Activated CD8-positive, alpha-beta T cell treated with anti-CD3 and anti-CD28 coated beads for 36 hours (primary cell): Measurements from ENCODE around the gene RAB25. TPM values are rescaled to one million over a fixed set of nuclear protein-coding genes. Genes with fewer than 3 reads are reported as not detected.
"Not testable (repeated sequence)": the region's sequence is repeated elsewhere in the genome, so short reads cannot be mapped to it uniquely, and the experiment has no call there.

Source experiments
- ATAC-seq: fragments of 200-7000 bp; cut with Tn5 transposase; one replicate; pipeline ENCODE4 v1.10.0; 2021; ENCODE audit warnings: mild to moderate bottlenecking, moderate library complexity
- CTCF ChIA-PET: fragments of 350-600 bp; sonication (Branson Sonifier 250); formaldehyde crosslinking; loops from one replicate; lab custom pipeline; 2021; ENCODE audit warnings: antibody characterized with exemption; lab: Charles Lee
- POLR2A ChIA-PET: fragments of 350-600 bp; sonication (Branson Sonifier 250); formaldehyde crosslinking; loops from one replicate; lab custom pipeline; 2021; ENCODE audit warnings: antibody characterized with exemption; lab: Charles Lee
- DNase-seq: peaks from one replicate; pipeline ENCODE4 v3.0.0-alpha.2; 2020
- H3K27ac Mint-ChIP-seq: one replicate; pipeline ENCODE4 v1.8.0; 2021; ENCODE audit warnings: mild to moderate bottlenecking, mixed read lengths
- H3K27me3 Mint-ChIP-seq: one replicate; pipeline ENCODE4 v1.8.0; 2021; ENCODE audit warnings: mixed read lengths
- H3K36me3 Mint-ChIP-seq: one replicate; pipeline ENCODE4 v1.8.0; 2021; ENCODE audit warnings: low read depth, mixed read lengths
- H3K4me1 Mint-ChIP-seq: one replicate; pipeline ENCODE4 v1.8.0; 2021; ENCODE audit warnings: low read depth, mixed read lengths
- H3K4me3 Mint-ChIP-seq: one replicate; pipeline ENCODE4 v1.8.0; 2021; ENCODE audit warnings: mild to moderate bottlenecking, moderate library complexity, mixed read lengths
- H3K9me3 Mint-ChIP-seq: one replicate; pipeline ENCODE4 v1.8.0; 2021; ENCODE audit warnings: mixed read lengths
- intact Hi-C: fragments of 100-400 bp; cut with micrococcal nuclease; formaldehyde crosslinking; loops from one replicate; pipeline ENCODE4 v1.10.0; 2022
- total RNA-seq, 2 experiments: library from RNA; stranded (reverse); gene quantifications; one replicate each; pipeline ENCODE4 v1.2.3, GENCODE V29; 2021
- TF ChIP-seq, protein P1 (sequence below): fragments of 200-600 bp; IDR thresholded peaks from one replicate; pipeline ENCODE4 v1.8.0; 2022; ENCODE audit warnings: antibody characterized with exemption, mild to moderate bottlenecking

RAB25 gene
- total RNA-seq, 2 experiments from 2014 or later = 0.49 to 0.63 TPM

DNA sequence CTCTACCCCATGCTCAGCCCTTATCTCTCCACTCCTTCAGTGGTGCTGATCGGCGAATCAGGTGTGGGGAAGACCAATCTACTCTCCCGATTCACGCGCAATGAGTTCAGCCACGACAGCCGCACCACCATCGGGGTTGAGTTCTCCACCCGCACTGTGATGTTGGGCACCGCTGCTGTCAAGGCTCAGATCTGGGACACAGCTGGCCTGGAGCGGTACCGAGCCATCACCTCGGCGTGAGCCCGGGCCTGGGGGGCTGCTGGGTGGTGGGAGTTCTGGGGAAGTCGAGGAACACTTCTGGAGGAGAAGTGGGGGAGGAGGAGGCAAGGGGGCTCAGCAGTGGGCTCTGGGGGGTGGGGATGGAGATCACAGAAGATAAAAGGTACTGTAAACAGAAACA, 4.9 kb downstream of the RAB25 start:
- Mint-ChIP-seq H3K9me3 (no peaks in the 10 kb centered on the region), H3K27me3 (no peaks in the 10 kb centered on the region), H3K4me3 (no peak overlapping the region), H3K27ac (no peak overlapping the region), H3K36me3 (no peaks in the 10 kb centered on the region), H3K4me1 (peaks cover 16% of the 10 kb centered on the region)
- ChIA-PET POLR2A (interaction anchor here (0.6 to 1.7 kb wide), 6 partner anchors 12 to 73 kb away, joined by 3 to 6 read pairs (median 3); partner anchors contain the start of gene LAMTOR2), CTCF (interaction anchor here (0.6 to 2.5 kb wide), 36 partner anchors 9 to 209 kb away, joined by 3 to 26 read pairs (median 5); partner anchors contain the start of genes GON4L, KHDC4, MEX3A and SLC25A44)
- ATAC-seq (no peak), DNase-seq (no peak)
- TF ChIP-seq, protein P1, sequence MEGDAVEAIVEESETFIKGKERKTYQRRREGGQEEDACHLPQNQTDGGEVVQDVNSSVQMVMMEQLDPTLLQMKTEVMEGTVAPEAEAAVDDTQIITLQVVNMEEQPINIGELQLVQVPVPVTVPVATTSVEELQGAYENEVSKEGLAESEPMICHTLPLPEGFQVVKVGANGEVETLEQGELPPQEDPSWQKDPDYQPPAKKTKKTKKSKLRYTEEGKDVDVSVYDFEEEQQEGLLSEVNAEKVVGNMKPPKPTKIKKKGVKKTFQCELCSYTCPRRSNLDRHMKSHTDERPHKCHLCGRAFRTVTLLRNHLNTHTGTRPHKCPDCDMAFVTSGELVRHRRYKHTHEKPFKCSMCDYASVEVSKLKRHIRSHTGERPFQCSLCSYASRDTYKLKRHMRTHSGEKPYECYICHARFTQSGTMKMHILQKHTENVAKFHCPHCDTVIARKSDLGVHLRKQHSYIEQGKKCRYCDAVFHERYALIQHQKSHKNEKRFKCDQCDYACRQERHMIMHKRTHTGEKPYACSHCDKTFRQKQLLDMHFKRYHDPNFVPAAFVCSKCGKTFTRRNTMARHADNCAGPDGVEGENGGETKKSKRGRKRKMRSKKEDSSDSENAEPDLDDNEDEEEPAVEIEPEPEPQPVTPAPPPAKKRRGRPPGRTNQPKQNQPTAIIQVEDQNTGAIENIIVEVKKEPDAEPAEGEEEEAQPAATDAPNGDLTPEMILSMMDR = no peak
- intact Hi-C loops = no loop called here

DNA sequence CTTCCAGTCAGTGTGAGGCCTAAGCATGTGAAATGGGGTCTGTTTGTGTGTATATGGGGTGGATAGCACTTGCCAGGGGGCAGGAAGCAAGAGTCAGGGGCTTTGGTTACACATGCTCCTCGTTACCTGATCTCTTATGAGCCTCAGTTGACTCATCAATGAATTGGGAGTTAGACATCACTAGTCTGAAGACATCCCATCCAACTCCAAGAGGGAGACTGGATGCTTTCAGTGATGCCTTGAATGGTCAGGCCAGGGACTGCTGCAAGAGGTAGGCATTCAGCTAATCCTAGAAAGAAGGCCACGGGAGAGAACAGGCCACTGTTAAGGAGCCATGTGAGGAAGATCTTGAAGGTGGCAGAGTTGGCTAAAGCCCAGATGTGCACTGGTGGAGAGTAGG, 6.3 kb downstream of the RAB25 start:
- CTCF ChIA-PET = interaction anchor here (0.9 to 2.5 kb wide), 20 partner anchors 8 to 134 kb away, joined by 3 to 26 read pairs (median 6); partner anchors contain the start of genes KHDC4, SSR2 and UBQLN4

DNA sequence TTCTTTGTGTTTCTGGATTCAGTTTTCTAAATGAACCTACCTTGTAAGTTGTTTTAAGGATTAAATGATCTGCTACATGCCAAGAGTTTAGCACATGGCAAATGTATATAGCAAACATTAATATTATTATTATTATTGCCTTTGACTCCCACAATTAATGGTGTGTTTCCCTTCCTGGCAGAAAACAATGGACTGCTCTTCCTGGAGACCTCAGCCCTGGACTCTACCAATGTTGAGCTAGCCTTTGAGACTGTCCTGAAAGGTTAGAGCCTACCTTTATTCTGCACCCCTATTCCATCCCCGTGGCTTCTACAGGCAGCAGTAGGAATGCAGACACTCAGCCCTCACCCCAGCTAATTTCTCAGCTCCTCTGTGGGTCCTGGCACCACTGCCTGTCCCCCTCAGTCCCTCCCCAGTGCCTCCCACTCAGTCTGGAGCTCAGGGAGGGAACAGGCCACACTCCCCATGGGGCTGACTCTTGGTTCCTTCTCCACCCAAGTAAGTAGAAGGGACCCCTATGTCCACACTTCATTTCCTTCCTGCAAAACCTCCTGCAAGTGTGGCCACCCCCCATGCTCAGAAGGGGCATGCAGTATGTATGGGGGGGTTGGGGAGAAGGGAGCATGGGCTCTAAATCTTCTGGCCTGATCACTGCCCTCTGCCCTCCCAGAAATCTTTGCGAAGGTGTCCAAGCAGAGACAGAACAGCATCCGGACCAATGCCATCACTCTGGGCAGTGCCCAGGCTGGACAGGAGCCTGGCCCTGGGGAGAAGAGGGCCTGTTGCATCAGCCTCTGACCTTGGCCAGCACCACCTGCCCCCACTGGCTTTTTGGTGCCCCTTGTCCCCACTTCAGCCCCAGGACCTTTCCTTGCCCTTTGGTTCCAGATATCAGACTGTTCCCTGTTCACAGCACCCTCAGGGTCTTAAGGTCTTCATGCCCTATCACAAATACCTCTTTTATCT, 8.8 kb downstream of the RAB25 start:
- ChIA-PET POLR2A (no interaction called here), CTCF (no interaction called here)
- Mint-ChIP-seq H3K36me3 (no peaks in the 10 kb centered on the region), H3K27me3 (no peaks in the 10 kb centered on the region), H3K4me3 (no peak overlapping the region), H3K4me1 (peaks cover 12% of the 10 kb centered on the region), H3K27ac (no peak overlapping the region), H3K9me3 (no peaks in the 10 kb centered on the region)
- intact Hi-C loops = no loop called here
- ATAC-seq (no peak), DNase-seq (no peak)
- TF ChIP-seq, protein P1 = no peak

More for the DNA sequence above, 6.3 kb downstream of the RAB25 start:
- intact Hi-C loops = no loop called here
- Mint-ChIP-seq H3K36me3 (no peaks in the 10 kb centered on the region), H3K27me3 (no peaks in the 10 kb centered on the region), H3K4me3 (no peak overlapping the region), H3K4me1 (peaks cover 16% of the 10 kb centered on the region), H3K9me3 (no peaks in the 10 kb centered on the region), H3K27ac (no peak overlapping the region)
- DNase-seq = no peak
- no peak for ATAC-seq
- POLR2A ChIA-PET = interaction anchor here (0.5 to 1.7 kb wide), 3 partner anchors 13 to 62 kb away, joined by 3 to 6 read pairs (median 3); partner anchors contain the start of gene LAMTOR2
- TF ChIP-seq, protein P1 = no peak

DNA sequence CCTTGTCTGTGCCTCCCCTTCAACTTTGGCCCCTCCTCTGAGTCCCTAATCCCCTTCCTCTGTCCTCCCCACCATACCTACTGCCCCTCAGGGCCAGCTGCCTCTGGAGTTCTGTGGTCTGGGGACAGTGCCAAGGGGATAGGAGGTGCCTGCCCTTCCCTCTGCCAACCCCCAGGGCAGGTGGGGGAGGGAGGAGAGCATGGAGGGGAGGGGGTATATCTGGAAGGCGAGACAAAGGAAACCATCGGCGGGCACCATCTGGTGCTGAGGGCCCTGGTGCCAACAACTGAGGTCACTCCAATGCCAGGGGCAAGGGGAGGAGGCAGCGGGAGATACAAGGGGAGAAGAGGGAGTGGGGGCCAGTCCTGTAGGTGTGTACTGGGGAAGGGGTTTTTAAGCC, 9.6 kb downstream of the RAB25 start:
- intact Hi-C loops = no loop called here
- ATAC-seq (no peak), DNase-seq (no peak)
- POLR2A ChIA-PET = no interaction called here
- Mint-ChIP-seq H3K36me3 (no peaks in the 10 kb centered on the region), H3K4me1 (peaks cover 5% of the 10 kb centered on the region), H3K9me3 (no peaks in the 10 kb centered on the region), H3K27me3 (no peaks in the 10 kb centered on the region), H3K4me3 (no peak overlapping the region), H3K27ac (no peak overlapping the region)
- TF ChIP-seq, protein P1 = no peak
- CTCF ChIA-PET = no interaction called here

DNA sequence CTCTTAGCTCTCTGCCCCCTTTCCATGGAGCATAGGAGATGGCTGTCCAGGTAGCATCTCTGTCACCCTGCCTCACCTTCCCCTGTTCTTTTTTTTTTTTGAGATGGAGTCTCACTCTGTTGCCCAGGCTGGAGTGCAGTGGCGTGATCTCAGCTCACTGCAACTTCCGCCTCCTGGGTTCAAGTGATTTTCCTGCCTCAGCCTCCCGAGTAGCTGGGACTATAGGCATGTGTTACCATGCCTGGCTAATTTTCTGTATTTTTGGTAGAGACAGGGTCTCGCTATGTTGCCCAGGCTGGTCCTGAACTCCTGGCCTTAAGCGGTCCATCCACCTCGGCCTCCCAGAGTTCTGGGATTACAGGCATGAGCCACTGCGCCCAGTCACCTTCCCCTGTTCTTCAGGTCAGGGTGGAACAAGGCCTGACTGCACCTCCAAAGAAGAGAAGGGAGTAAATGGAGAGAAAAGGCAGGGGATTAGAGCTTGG, 10.4 kb downstream of the RAB25 start:
- DNase-seq, H3K9me3 Mint-ChIP-seq, H3K27me3 Mint-ChIP-seq, H3K4me3 Mint-ChIP-seq, CTCF ChIA-PET, intact Hi-C loops, H3K4me1 Mint-ChIP-seq, H3K27ac Mint-ChIP-seq, H3K36me3 Mint-ChIP-seq, POLR2A ChIA-PET, ATAC-seq: not testable (repeated sequence)
